Measurements from ENCODE around the gene TNXB. TPM values are rescaled to one million over a fixed set of nuclear protein-coding genes. Genes with fewer than 3 reads are reported as not detected.

Gene TNXB
- total and polyA plus RNA-seq, 9 of the 15 experiments (the other 6 are each of a cell fraction or from before 2014, with no cell fraction given): 0.14 to 28.1 (median 12.4) TPM

GRCh38 chr6:32131439-32131948 lies 22.4 kb upstream of the TNXB start (continued):
- TF ChIP-seq YY1 (IDR thresholded peaks at IDR 0.05; ENCODE audit: borderline replicate concordance in 1 of 3, control insufficient read depth in 1 of 3, extremely low read depth in 1 of 3, insufficient read depth in 3 of 3, insufficient read length in 1 of 3, insufficient replicate concordance in 2 of 3, low read depth in 1 of 3, low read length in 2 of 3) (peak in 1 of 3 experiments; percentile 29), RFX1 (IDR thresholded peaks at IDR 0.05) (no peak), TOE1 (IDR thresholded peaks at IDR 0.05; ENCODE audit: borderline replicate concordance) (peak; percentile 45; the same call in 1 of the 2 replicates), TOE1 (CRISPR knock-in tag; IDR thresholded peaks at IDR 0.05; ENCODE audit: borderline replicate concordance, low read depth) (no peak), ZNF23 (CRISPR knock-in tag; IDR thresholded peaks at IDR 0.05) (0 out of 2 replicates have a peak, but pooled peaks have one; percentile 24), ZNF740 (CRISPR knock-in tag; IDR thresholded peaks at IDR 0.05) (no peak), ZNF740 (tag; IDR thresholded peaks at IDR 0.05) (peak in 1 of 2 experiments; percentile 4; a peak in 1 of 4 replicates), SIN3A (IDR thresholded peaks at IDR 0.05; ENCODE audit: borderline replicate concordance in 2 of 2, control insufficient read depth in 1 of 2, low read depth in 2 of 2, low read length in 2 of 2) (no peak), MTA1 (IDR thresholded peaks at IDR 0.05; ENCODE audit: borderline replicate concordance) (peak; percentile 91), ETV5 (CRISPR knock-in tag; IDR thresholded peaks at IDR 0.05; ENCODE audit: low read depth) (0 out of 2 replicates have a peak, but pooled peaks have one; percentile 26), NFIC (IDR thresholded peaks at IDR 0.05) (peak; percentile 97), NONO (IDR thresholded peaks at IDR 0.05; ENCODE audit: low read depth in 2 of 2, low read length in 1 of 2) (peak in 1 of 2 experiments; percentile 79; a peak in 2 of 4 replicates), FOXM1 (IDR thresholded peaks at IDR 0.05; ENCODE audit: low read depth) (peak; percentile 98), FOXM1 (CRISPR knock-in tag; IDR thresholded peaks at IDR 0.05; ENCODE audit: low read depth) (no peak), RAD51 (IDR thresholded peaks at IDR 0.05; ENCODE audit: borderline replicate concordance, low read depth) (peak; percentile 40; the same call in 1 of the 2 replicates), TBL1XR1 (IDR thresholded peaks at IDR 0.05; ENCODE audit: low read length in 2 of 2) (peak; percentile 60 to 97; a peak in 3 of 4 replicates), GTF3C2 (IDR thresholded peaks at IDR 0.05; ENCODE audit: borderline replicate concordance, extremely low read depth, insufficient read length) (peak; percentile 21), RBM39 (optimal IDR thresholded peaks at IDR 0.05; ENCODE audit: low read depth, low read length) (no peak), ATF4 (CRISPR knock-in tag; IDR thresholded peaks at IDR 0.05) (peak; percentile 46; the same call in 1 of the 2 replicates), MXI1 (IDR thresholded peaks at IDR 0.05; ENCODE audit: low read depth, low read length) (peak; percentile 80; the same call in 1 of the 2 replicates), TEAD4 (IDR thresholded peaks at IDR 0.05; ENCODE audit: low read length) (peak; percentile 99), TEAD4 (CRISPR knock-in tag; IDR thresholded peaks at IDR 0.05; ENCODE audit: borderline replicate concordance) (no peak), KLF16 (IDR thresholded peaks at IDR 0.05) (peak; percentile 99), ZFX (CRISPR knock-in tag; IDR thresholded peaks at IDR 0.05) (0 out of 2 replicates have a peak, but pooled peaks have one; percentile 18)

Measured in K562 (cell line).